ENCODE measurements around the gene SH2D3C.
A peak's percentile ranks its signal among the peaks of the same experiment; 100 is the strongest.

Gene SH2D3C

DNA sequence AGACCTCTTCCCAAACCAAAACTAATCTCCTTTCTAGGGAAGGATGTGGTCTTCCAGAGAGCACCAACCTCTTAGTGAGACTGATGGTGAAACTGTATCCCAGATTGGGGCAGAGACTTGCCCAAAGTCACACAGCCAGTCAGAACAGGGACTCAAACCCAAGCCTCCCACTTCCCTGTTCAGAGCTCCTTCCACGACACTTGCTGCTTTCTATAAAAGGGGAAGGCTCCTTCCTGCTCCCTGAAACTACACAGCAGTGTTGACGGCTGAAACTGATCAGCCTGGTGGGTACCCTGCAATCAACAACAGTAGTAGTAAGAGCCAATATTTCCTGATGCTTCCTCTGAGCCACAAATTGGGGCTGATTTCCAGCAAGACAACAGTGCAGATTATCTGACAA is 44.9 kb downstream of the SH2D3C start:
- intact Hi-C loops (cut with DNase I): loop anchor here (2.0 to 10.0 kb wide), 4 partner anchors 53 to 229 kb away; partner anchors contain the start of genes AK1 and CDK9
- no peak for DNase-seq

DNA sequence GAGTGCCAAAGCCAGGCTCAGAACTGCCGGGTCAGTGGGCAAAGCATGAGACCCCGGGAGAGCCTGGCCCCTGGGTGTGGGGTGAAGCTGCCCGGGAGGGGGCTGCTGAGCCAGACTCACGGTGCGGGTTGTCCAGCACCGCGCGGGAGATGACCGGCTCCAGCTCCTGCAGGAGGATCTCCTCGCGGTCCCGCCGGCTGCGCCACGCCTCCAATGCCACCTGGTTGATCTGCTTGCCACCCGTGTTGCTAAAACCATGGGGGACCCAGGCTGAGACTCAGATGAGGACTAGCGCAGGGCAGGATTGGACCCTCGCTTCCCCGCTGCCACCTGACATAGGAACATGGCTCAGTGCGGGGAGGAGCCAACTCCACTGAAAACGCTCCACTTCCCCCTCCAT is 46.0 kb downstream of the SH2D3C start:
- DNase-seq: no peak
- intact Hi-C loops (cut with DNase I): loop anchor here (5.0 to 10.0 kb wide), 3 partner anchors 140 to 228 kb away; partner anchors contain the start of gene AK1

DNA sequence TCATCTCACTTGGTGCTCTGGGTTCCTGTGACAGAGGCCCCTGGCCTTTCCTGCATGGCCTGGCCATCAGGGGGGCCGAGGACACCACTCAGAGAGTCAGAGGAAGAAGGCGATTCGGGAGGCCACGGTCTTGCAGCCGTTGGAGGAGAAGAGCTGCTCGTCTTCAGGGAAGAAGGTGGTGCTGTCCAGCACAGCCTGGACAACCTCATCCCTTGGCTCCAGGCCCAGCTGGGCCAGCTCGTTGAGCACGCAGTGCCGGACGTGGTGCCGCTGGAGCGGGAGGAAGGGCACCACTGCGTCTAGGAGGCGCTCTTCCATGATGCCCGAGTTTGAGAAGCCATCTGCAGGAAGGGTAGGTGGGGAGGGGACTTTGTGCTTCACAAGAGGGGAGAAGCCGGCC is 46.5 kb downstream of the SH2D3C start:
- DNase-seq: no peak
- intact Hi-C loops (cut with DNase I): loop anchor here (5.0 to 10.0 kb wide), 3 partner anchors 140 to 227 kb away; partner anchors contain the start of gene AK1

DNA sequence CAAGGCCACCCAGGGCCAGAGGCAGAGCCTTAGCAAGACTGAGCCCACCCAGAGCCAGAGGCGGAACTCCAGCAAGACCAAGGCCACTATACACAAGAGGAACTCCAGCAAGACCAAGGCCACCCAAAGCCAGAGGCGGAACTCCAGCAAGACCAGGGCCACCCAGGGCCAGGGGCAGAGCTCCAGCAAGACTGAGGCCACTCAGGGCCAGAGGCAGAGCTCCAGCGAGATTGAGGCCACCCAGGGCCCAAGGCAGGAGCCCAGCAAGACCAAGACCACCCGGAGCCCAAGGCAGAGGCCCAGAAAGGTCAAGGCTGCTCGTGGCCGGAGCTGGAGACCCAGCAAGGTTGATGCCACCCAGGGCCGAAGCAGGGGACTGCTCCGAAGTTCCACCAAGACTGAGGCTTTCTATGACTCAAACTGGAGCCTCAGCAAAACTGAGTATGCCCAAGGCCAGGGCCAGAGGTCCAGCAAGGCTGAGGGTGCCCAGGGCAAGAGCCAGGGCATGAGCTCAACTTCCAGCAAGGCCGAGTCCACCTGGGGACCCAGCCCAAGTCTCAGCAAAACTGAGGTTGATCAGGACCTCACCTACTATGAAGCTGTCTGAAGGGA is 47.6 kb downstream of the SH2D3C start:
- no peak for DNase-seq
- intact Hi-C loops (cut with DNase I): loop anchor here (5.0 to 10.0 kb wide), 3 partner anchors 139 to 226 kb away; partner anchors contain the start of gene AK1

DNA sequence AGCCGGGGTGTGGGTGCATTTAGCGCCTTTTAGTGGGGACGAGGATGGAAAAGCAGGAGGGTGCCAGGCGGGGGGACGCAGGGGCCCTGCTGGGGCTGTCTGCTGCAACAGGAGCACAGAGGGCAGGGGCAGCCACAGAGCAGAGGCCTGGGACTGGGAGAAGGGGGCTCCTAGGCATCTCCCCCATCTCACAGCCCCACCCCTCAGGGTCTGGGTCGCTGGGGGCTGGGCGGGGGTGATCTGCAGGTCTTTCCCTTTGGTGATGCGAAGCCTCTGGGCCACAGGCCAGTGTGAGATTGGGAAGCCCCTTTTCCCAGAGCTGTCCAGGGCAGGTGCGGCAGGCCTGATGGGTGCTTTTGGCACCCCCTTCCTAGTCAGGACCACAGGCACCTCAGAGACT is 48.2 kb downstream of the SH2D3C start:
- DNase-seq: no peak
- intact Hi-C loops (cut with DNase I): loop anchor here (5.0 to 10.0 kb wide), 3 partner anchors 138 to 225 kb away; partner anchors contain the start of gene AK1

DNA sequence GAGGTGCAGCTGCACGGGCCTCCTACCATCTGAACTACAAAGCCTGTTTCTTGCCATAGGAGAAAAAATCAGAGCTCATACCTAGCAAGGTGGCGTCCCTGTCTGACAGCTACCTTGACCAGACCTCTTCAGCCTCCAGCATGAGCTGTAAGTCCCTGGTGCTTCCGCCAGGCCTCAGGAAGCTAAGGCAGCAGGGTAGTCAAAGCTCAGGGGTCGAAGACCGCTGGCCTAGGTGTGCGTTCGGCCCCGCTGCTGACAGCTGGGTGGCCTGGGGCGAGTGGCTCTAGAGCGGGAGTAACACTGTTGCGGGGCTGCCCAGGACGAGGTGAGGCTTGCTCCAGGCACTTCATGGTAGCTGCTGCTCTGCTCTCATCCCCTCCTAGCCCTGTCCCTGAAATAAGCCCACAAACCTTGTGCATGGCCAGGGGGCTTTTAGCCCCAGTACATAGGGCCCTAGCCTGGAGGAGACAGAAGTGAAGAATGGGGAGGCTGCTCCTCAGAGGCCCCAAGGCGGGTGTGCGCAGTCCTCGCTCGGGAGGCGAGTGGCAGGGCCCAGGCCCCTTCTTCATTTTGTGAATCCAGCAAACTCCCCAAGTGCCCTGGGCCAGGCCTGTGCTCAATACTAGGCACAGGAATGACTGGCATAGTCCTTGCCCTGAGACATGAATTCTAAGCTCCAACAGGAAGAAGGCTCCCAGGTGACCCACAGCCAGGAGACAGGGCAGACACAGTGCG is 48.8 kb downstream of the SH2D3C start:
- DNase-seq: no peak
- intact Hi-C loops (cut with DNase I): loop anchor here (5.0 to 10.0 kb wide), 3 partner anchors 137 to 225 kb away; partner anchors contain the start of gene AK1

DNA sequence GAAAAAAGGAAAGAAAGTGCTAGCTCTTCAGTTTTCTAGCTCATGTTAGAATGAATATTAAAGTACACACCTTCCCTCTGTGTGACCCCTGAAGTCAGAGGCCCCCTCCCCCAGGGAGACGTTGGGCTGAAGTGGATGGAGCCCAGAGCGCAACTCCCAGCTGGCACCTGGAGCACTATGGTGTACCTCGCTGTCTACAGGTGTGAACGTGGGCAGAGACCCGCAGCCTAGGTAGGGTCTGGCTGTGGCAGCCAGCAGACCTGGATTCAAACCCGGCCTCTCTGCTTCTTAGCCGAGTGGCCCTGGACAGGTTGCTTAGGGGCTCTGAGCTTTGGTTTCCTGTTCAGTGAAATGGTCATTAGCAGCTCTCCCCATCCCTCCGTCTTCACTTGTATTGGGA is 49.7 kb downstream of the SH2D3C start:
- intact Hi-C loops (cut with DNase I): no loop called here
- no peak for DNase-seq

DNA sequence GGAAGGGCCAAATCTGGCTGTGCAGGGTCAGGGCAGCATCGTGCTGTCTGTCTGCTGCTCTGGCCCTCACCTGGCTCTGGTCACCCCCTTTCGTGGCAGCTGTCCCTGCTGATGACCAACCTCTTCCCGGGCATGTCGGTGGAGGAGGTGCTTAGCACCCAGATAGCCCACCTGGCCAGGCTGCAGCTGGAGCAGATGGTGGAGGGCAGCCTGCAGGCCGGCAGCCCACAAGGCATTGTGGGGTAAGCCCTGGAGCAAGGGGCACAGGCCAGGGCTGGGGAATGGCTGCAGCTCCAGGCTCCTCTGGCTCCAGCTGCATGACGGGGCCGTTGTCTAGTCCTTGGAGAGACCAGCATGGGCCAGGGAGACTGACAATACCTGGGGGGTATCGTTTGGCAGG is 51.6 kb downstream of the SH2D3C start:
- intact Hi-C loops (cut with DNase I): no loop called here
- DNase-seq: no peak

DNA sequence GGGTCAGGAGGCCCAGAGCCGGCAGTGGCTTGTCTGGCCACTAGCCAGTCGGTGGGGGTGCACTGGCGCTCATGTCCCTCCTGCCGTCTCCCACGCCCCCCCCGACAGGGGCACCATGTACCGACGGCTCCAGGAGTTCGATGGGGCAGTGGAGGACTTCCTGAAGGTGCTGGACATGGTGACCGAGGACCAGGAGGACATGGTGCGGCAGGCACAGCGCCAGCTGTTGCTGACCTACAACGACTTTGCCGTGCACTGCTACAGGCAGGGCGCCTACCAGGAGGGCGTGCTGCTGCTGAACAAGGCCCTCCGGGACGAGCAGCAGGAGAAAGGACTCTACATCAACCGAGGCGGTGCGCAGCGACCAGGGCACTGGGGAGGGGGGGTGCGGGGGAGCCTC is 54.5 kb downstream of the SH2D3C start:
- no peak for DNase-seq
- intact Hi-C loops (cut with DNase I): no loop called here

DNA sequence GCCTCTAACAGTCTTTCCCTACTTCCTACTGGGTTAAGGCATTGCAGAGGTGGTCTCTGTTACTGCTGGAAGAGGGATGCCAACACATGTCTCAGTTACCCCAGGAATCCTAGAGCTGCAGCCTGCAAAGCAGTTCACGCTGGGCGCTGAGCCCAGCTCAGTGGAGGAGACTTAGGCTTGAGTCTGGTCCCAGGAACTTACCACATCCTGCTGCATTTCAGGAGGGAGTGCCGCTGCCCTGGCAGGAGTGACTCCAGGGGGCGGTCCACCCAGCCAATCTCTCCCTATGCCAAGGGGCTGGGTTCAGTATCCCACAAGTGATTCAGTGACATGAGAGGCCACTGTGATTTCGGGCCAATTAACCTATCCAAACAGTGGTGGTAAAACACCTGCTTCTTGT is 55.0 kb downstream of the SH2D3C start:
- intact Hi-C loops (cut with DNase I): no loop called here
- no peak for DNase-seq

DNA sequence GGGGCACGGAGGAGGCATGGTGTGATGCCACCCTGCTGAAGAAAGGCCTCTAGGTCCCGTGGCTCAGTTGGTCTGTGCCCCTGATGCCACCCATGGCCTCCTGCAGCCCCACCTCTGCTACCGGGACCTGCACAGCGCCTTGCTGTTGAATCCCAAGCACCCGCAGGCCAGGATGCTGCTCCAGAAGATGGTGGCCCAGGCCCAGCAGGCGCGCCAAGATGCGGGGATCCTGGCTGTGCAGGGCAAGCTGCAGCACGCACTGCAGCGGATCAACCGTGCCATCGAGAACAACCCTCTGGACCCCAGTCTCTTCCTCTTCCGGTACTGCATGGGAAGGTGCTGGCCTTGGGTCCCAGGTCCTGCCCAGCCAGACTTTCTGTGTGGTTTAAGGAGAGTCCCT is 55.5 kb downstream of the SH2D3C start:
- no peak for DNase-seq
- intact Hi-C loops (cut with DNase I): no loop called here

DNA sequence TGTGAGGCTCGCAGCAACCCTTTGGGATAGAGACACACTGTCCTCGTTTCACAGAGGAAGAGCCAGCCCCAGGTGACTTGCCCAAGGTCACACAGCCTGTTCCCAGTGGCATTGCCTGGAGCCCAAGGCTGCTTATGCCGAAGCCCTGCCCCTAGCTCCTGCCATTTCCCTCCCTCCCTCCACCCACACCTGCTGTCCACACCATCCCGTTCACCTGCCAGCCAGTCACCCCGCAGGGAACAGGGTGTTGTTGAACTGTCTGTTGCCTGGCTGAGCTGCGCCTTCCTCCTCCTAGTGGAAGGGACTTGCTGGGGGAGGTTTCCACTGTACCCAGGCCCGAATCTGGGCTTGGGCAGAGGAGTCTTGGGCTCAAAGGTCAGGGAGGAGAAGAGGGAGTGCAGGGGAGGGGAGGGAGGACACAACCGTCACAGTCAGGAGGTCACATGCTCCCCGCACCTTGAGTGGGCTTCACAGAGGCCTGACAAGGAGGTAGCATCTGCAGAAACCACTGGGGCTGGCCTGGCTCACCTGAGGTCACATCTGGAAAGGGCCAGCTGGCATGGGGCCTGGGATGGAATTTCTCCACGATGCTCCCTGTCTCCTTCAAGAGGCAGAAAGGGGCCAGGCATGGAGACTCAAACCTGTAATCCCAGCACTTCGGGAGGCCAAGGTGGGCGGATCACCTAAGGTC is 56.3 kb downstream of the SH2D3C start:
- no peak for DNase-seq
- intact Hi-C loops (cut with DNase I): no loop called here

DNA sequence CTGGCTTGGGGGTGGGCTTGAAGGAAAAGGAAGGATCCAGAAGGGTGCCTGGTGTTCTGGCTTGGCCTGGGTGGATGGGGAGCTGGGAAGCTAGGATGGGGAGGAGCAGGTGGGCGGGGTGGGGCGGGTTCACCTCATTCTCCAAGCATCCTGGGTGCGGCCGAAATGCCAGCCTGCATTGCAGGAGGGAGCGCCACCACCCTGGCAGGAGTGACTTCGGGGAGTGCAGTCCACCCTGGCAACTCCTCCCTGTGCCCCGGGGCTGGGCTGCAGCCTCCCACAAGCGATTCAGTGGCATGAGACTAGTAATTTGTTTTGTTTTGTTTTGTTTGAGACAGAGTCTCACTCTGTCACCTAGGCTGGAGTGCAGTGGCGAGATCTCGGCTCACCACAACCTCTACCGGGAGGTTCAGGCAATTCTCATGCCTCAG is 57.1 kb downstream of the SH2D3C start:
- peak in 29 of 42 donors; percentile 23 to 80 (median 41) for DNase-seq
- intact Hi-C loops (cut with DNase I): no loop called here

DNA sequence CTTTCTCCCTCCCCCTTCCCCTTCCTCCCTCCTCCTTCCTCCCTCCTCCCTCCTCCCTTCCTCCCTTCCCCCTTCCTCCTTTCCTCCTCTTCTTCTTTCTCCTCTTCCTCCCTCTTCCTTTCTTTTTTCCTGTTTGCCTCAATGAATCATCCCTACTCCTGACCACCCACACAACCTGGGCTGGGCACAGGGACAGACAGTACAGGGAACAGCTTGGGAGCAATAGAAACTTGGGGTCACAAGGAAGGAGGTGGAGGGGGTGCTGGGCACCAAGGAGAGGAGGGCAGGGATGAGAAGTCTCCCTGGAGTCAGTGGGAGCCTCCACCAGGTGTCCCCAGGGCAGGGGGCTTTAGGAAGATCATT is 57.6 kb downstream of the SH2D3C start:
- DNase-seq: no peak
- intact Hi-C loops (cut with DNase I): no loop called here

DNA sequence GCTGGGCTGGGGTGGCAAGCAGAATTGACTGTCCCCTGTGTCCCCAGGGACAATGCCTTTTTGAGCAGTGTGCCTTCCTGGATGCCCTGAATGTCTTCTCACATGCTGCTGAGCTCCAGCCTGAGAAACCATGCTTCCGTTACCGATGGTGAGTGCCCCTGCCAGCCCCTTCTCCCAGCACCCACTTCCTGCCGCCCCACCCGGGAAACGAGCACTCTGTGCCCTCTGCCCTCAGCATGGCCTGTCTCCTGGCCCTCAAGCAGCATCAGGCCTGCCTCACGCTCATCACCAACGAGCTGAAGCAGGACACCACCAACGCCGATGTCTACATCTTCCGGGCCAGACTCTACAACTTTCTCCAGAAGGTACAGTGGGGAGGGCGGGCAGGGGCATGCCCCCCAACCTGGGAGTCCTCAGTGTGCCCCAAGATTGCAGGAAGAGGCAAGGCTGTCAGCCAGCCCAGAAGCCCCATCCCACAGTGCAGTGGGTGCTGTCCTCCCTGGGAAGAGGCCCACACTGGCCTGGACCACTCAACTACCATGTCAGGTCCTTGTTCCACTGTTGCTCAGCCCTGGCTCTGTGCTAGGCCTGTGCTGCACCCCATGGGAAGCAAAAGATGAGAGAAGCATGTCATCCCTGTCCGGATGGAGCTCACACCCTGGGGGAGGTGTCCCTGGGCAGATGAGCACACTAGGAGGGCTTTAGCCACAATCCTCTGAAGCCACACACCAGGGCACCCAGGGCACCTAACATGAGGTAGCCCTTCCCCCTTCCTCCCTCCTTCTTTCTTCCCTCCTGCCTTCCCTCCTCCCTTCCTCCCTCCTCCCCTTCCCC is 58.2 kb downstream of the SH2D3C start:
- no peak for DNase-seq
- intact Hi-C loops (cut with DNase I): no loop called here

DNA sequence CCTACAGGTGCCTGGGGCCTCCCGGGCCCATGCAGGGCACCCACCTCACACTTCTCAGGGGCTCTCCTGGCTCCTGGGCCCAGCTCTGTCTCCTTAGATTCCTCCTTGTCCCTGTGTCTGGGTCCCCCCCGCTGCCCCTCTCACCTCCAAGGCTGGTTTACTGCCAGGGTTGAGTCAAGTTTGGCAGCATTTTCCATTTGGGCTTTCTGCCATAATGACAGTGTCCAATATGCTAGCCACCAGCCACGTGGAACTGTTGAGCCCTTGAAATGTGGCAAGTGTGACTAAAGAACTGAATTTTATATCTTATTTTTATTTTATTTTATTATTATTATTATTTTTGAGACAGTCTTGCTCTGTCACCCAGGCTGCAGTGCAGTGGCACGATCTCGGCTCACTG is 60.7 kb downstream of the SH2D3C start:
- intact Hi-C loops (cut with DNase I): loop anchor here (5.0 kb wide), 1 partner anchor 105 kb away; the partner anchor contains the start of gene STXBP1
- DNase-seq: peak in 5 of 42 donors; percentile 24 to 56 (median 45)

DNA sequence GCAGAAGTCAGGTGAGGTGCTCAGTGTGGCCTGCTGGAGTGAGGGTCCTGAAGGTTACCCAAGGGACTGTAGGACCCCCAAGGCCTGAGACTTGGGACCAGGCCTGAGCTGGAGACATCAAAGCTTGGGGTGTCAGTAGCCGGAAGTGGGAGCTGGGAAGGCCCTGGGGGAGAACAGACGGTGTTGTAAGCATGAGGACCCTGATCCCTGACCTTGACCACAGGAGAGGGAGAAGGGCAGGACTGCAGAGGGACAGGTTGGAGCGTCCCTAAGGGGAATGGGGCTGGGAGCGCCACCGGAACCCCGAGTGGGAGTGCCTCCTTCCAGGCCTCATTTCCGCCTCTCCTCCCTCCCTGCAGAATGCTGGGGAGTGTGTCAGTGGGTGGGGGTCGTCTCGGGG is 62.1 kb downstream of the SH2D3C start:
- intact Hi-C loops (cut with DNase I): loop anchor here (5.0 kb wide), 1 partner anchor 104 kb away; the partner anchor contains the start of gene STXBP1
- DNase-seq: no peak

DNA sequence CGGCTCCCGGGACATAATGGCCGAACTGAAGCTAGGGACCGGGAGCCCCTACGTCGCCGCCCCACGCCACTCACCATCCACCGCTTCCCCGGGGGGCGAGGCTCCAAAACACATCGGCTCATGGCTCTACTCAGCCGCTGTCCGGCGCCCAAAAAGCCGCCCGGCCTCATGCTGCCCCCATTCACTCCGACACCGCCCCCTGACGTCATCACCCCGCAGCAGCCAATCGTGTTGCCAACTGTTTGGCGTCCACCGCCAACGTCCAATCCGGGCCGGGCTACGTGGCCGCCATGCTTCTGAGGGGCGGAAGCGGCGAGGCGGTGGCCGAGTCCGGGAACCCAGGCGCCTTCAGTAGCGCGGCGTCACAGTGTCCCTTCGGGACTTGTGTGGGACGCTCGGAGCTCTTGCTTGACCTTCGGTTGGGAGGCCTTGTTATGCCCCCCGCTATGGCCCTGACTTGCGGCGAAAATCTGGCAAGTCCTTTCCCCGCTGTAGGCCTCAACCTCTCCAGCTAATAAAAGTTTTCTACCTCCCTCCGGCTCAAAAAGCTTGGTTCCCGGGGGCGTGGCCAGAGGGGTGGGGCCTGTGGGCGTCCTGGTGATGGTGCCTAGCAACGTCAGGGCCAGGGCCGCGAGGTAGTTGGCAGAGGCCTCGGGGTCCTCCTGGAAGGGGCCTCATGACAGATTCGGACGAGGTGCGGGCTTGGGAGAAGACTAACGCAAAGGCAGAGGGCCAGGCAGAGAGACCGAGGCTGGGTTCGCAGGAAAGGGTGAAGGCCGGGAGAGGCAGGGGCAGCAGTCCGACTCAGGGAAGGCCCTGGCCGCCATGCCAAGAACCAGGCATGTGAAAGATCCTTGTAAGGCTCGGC is 62.8 kb downstream of the SH2D3C start, which contains the start of the genes PTRH1 and TTC16:
PTRH1 (minus strand) TSS at position 194 of the 868 bp plus-strand sequence; CDS start at position 170, 24 bp downstream.
TTC16 (plus strand) TSS at position 610 of the 868 bp plus-strand sequence; CDS start at position 677, 67 bp downstream.
- intact Hi-C loops (cut with DNase I): loop anchor here (5.0 kb wide), 1 partner anchor 103 kb away; the partner anchor contains the start of gene STXBP1

More for the DNA sequence above, 62.8 kb downstream of the SH2D3C start, which contains the start of the genes PTRH1 and TTC16:
- DNase-seq: peak; percentile 94 to 100 (median 99)

Measured in head of caudate nucleus (tissue), 42 donors.